NCI-H2196 treated with DMSO at 0.1 percent for 48 hours (cell line): Measurements from ENCODE around the gene KCNIP4.

Source experiments
- DNase-seq: peaks from one replicate; lab custom pipeline; 2025; ENCODE audit not compliant: unreplicated experiment; lab: John Stamatoyannopoulos, UW

Gene KCNIP4

DNA sequence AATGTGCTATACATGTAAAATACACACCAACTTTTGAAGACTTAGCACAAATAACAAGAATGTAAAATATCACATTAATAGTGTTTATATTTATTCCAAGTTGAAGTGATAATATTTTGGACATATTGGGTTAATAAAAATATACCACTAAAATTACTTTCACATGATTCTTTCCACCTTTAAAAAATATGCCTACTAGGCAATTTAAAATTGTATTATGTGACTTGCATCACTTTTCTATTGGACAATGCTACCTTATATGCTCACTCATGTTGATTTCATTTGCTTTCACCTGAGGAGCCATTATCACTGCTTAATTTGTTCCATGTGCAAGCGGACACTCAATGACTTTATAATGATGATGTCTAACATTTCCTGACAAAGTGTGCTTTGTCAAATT, 1251.8 kb downstream of the KCNIP4 start:
- no peak for DNase-seq

DNA sequence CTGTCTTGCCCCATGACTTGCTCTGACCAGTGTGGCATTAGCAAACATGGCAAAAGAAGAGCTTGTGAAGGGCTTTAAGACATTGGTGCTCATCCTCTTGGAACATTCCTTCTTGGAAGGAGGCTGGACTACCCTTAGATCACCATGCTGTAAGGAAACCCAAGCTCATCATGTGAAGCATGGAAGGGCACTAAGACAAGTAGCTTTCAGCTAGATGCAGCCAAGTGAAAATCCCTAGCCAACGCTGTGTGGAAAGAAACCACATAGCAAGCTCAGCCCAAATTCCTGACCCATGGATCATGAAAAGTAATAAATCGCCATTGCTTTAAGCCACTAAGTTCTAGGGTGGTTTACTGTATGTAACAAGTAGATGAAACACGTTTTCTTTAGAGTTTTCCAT, 1260.7 kb downstream of the KCNIP4 start:
- no peak for DNase-seq

DNA sequence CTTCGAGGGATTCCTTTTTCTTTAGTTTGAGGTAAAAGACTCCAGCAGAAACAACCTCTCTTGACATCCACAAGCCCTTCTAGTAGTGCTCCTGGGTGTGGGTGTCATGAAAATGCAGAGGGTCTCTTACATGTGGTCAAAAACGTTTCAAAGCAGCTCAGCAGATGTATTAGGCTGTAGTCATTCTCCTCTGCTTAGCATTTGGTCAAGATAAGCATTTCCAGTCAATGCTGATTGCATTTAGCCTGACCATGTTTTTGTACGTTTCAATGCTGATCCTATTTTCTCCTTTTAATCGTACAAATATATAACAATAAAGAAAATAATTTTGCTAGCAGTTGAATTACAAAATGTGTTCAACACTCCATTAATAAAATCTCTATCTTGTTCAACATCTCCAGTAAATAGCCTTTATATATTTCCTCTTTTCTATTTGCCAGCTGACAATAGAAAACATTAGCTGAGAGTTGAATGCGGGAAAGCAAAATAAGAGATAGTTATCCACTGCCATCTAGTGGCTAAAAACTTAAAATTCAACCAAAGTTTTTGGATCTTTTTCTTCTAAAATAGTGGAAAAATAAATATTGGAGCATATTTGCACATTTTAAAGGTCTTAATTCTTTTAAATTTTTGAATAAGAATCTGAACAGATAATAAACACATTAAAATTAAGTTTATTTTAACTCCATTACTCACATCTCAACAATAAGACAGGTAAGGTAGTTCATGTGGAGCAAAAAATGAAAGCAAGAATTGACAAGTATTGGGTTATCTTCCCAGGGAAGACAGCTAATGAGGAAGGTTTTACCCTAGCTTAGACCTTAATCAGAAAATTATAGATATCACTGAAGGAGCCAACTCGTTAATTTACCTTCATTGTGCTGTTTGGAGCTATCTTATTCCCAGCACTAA, 1263.5 kb downstream of the KCNIP4 start:
- peak; percentile 4 for DNase-seq

DNA sequence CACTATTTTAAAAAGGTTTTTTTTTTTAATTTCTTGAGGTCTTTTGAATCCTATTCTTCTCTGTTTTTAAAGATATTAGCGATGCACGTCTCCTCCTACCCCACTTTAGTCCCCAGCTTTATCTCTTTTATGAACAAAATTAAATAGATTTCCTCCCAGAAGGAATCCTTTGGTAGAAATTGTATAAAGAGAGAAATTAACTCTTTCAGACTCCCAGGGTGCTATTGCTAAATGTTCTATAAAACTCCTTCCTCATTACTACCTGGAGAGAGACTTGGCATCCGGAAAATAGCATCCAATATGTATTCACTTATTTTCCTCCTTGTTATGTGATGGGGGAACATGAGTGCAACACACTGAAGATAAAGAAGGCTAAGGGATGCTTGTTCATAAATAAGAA, 1264.8 kb downstream of the KCNIP4 start:
- no peak for DNase-seq

DNA sequence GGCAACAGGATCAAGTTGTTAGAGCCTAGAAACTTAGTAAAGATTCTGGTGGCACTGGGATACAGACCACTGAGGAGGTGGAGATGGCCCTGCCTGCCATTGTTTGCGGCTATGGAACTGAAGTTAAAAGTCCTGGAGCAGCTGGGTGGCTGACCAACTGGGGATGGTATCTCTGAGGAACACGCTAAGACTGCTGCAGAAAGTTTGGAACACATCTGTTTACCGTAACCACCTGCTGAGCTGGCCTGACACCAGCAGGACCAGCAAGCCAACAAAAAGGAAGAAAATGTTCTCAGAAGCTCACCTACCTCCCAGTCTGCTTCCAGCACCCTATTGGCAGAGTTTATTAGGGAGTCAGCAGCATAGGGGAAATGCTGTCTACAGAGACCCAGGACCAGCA, 1265.7 kb downstream of the KCNIP4 start:
- DNase-seq, result no peak

DNA sequence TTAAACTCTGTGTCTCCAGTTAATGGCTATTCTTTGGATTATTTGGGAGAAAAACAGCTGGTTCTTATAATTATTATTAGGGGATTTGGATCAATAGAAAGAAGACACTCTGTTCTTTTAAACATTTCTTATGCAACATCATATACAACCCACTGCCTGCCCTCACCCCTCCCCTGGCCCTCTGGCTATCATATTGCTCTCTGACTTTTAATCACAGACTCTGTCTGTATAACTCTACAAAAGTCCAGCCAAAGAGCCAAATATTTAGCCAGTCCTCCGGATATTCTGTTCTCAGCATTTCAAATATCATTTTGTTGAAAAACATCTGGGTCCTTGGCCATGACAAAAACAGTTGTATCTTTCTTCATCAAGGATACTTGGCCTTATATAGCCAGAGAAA, 1267.3 kb downstream of the KCNIP4 start:
- DNase-seq, result no peak

DNA sequence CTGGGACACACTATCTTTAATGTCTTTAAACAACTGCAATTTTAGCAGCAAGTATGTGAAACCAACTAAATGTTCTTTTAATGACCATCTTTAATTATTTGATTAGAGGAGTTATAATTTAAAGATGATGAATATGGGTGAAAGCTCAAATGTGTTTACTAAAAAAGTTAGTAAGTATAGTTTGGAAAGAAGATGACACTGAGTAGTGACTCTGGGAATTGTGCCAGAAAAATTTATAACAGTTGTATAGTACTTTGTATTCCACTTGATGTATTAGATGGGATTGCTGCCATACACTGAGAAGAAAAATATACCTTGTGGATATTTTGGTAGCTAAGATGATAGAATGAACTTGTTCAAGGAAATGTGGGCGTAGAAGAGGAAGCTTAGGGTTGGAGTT, 1267.8 kb downstream of the KCNIP4 start:
- no peak for DNase-seq

DNA sequence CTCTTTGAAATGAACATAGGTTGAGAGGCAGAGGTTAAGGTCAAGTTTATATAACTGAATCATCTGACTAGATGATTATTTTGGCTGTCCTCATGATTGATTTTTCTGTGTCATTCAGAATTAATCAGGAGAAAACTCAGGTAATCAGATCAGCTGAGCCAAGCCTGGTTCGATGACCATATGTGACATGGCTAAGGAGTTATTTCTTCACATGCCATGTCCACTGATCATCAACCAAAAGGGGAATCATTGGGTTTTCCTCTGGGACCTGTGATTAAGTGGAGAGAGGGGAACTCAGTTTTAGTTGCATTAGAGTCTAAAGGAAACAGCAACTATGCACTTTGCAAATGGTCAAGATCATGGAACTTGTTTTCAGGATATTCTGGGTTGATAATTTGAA, 1268.6 kb downstream of the KCNIP4 start:
- no peak for DNase-seq
